ENCODE measurements around the gene TTLL13.
A peak's percentile ranks its signal among the peaks of the same experiment; 100 is the strongest.

Gene TTLL13

GRCh38 chr15:90217671-90218394 lies 31.5 kb upstream of the TTLL13 start:
- no peak for DNase-seq

GRCh38 chr15:90219421-90220141 lies 29.8 kb upstream of the TTLL13 start:
- peak; percentile 41 to 49 for DNase-seq

DNA sequence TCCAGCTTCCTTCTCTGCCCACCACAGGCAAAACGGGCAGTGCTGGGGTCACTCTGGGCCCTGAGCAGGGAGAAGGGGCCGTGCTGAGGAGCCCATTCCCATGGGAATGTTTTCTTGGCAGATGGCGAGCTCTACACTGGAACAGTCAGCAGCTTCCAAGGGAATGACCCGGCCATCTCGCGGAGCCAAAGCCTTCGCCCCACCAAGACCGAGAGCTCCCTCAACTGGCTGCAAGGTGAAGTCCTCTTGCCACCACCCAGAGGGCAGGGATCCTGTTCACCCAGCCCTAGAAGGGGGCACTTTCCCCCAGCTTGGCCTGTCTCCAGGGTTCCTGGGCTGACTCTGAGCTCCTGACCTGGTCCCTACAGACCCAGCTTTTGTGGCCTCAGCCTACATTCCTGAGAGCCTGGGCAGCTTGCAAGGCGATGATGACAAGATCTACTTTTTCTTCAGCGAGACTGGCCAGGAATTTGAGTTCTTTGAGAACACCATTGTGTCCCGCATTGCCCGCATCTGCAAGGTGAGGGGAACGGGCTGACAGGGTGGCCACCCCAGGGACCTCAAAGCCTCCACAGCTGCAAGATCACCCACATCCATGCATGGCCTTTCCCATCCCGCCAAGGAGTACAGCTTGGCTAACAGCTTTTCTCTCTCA lies 28.0 kb upstream of the TTLL13 start:
- no peak for DNase-seq

GRCh38 chr15:90222547-90222946 lies 26.8 kb upstream of the TTLL13 start:
- no peak for DNase-seq

- DNase-seq: no peak
Measured at GRCh38 chr15:90223441-90224165, 25.8 kb upstream of the TTLL13 start.

- no peak for DNase-seq
Measured at GRCh38 chr15:90225047-90225446, 24.3 kb upstream of the TTLL13 start.

GRCh38 chr15:90225504-90226234 lies 23.7 kb upstream of the TTLL13 start:
- no peak for DNase-seq

GRCh38 chr15:90227336-90227735 lies 22.0 kb upstream of the TTLL13 start:
- DNase-seq: no peak

GRCh38 chr15:90227816-90228772 lies 21.3 kb upstream of the TTLL13 start:
- no peak for DNase-seq

- no peak for DNase-seq
Measured at GRCh38 chr15:90228960-90229359, 20.4 kb upstream of the TTLL13 start.

- DNase-seq: no peak
Measured at GRCh38 chr15:90230071-90230494, 19.3 kb upstream of the TTLL13 start.

- DNase-seq: no peak
Measured at GRCh38 chr15:90230610-90231009, 18.7 kb upstream of the TTLL13 start.

- peak; percentile 69 to 74 for DNase-seq
Measured at GRCh38 chr15:90231028-90232017, 18.0 kb upstream of the TTLL13 start.

GRCh38 chr15:90232196-90232595 lies 17.2 kb upstream of the TTLL13 start:
- no peak for DNase-seq

DNA sequence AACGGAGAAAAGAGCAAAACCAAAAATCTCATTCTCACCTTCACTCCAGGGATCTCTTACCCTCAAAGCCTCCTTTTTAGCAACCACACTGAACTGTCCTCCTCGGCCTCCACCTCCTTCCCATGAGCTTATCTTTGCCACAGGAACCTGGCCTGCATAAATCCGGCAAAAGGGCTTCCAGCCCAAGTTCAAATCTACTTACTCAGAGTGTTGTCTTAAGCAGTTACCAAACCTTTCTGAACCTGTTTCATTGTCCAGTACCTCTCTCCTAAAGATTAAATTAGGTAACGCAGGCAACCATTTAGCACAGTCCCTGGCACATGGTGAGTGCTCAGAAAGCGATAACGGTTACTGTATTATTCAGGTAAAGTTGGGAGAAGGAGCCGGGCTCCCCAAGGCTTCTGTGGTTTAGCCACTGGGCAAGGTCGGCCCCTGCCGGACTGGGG lies 16.4 kb upstream of the TTLL13 start:
- no peak for DNase-seq

GRCh38 chr15:90233387-90234095 lies 15.8 kb upstream of the TTLL13 start, which contains the start of gene CIB1:
Gene CIB1 (minus strand): TSS chr15:90233941. CDS start chr15:90233885, 56 bp downstream.
- DNase-seq: peak; percentile 95

DNA sequence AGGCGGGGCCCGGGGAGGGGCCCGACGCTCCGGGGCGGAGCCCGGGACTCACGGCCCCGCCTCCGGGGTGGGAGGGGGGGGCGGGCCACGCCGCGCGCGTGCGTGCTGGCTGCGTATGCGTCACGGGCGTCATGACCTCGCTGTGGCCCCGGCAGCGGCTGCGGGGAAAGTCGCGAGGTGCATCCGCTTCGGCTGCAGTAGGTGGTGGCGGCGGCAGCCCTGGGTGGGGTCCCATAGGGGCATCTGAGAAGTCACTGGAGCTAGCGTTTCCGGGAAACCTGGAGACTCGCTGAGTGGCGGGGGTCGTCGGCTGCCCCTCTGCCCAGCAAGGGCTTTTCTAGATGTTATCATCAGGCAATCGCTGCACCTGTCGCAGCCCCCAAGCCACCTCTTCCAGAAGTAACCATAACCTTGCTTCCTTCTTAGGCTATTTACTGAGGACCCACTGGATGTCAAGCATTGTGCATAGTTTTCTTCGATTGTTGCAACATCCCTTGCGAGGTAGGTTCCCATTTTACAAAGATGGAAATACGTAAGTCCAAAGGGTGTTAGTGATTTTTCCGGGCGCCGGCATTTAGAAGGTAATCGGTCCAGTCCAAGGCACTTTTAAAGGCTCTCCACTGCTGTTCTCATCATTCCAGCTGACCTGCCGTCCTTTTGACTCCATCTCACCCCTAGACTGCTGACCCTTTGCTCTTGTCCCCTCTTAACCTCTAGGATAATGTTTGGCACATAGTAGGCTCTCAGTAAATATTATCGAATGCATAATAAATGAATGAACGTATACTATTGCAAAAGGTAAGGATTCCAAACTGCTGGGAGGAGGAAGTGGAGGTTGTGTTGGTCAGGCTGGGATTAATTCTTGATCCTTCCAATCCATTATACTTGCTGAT lies 15.0 kb upstream of the TTLL13 start, which contains the start of gene GDPGP1:
Gene GDPGP1, plus strand, starts transcription at position 114 of the 893 bp plus-strand sequence. CDS start 6,700 bp downstream, outside the sequence.
- no peak for DNase-seq

GRCh38 chr15:90239371-90239770 lies 10.0 kb upstream of the TTLL13 start:
- no peak for DNase-seq

Measured in activated CD4-positive, alpha-beta T cell treated with anti-CD3 and anti-CD28 coated beads, Interleukin-2, amount 50 U/mL, for 4 hours (primary cell).